ENCODE measurements around the gene ELOVL3. TPM values are rescaled to one million over a fixed set of nuclear protein-coding genes. Genes with fewer than 3 reads are reported as not detected.

Gene ELOVL3
- total and polyA plus RNA-seq, 9 of the 15 experiments (the other 6 are each of a cell fraction or from before 2014, with no cell fraction given): 0.32 to 3.3 (median 0.87) TPM

GRCh38 chr10:102262744-102263370, 36.8 kb downstream of the ELOVL3 start (continued):
- no peak for TF ChIP-seq E2F5 (CRISPR knock-in tag; IDR thresholded peaks at IDR 0.05)

- in situ Hi-C loops (cut with MboI): no loop called here
- Histone ChIP-seq H3K27ac (ENCODE audit: extremely low read depth, low read depth, low read length) (no peak overlapping the region), H2AFZ (ENCODE audit: low read depth, low read length) (no peak overlapping the region), H3K27me3 (ENCODE audit: control insufficient read depth in 2 of 2, insufficient read depth in 2 of 2, low read length in 2 of 2) (no peaks in the 10 kb centered on the region), H3K4me2 (ENCODE audit: insufficient read depth, low read length) (no peak overlapping the region), H4K20me1 (replicated peaks; ENCODE audit: control insufficient read depth, insufficient read depth, low read length) (no peaks in the 10 kb centered on the region), H3K79me2 (ENCODE audit: control insufficient read depth, insufficient read depth, low read length) (peaks cover 19% of the 10 kb centered on the region; the same call in 2 of the 3 replicates), H3K9ac (ENCODE audit: insufficient read depth in 1 of 2, low read depth in 2 of 2, low read length in 2 of 2) (no peak overlapping the region), H3K9me3 (replicated peaks; ENCODE audit: control insufficient read depth, insufficient read depth, low read depth, low read length) (no peaks in the 10 kb centered on the region), H3K4me3 (no peak overlapping the region), H3K9me1 (ENCODE audit: control insufficient read depth, insufficient read depth, low read length) (peaks cover 3% of the 10 kb centered on the region), H3K4me1 (replicated peaks in 1 of 2; ENCODE audit: control insufficient read depth in 2 of 2, insufficient read depth in 2 of 2, low read length in 2 of 2) (no peaks in the 10 kb centered on the region), H3K36me3 (ENCODE audit: control insufficient read depth, insufficient read depth, low read length) (peaks cover 55% of the 10 kb centered on the region)
- FAIRE-seq: no peak
- ChIA-PET CTCF (ENCODE audit: low intra/inter-chr PET ratio) (no interaction called here), POLR2A (interaction anchor here (0.6 kb wide), 1 partner anchor 70 kb away, joined by 3 read pairs; no protein-coding TSS in a partner anchor)
- intact Hi-C loops (cut with micrococcal nuclease): no loop called here
- BruUV-seq (replicated peaks): no TSS peak
- 98% methylated on average over 4 of the region's 4 CpGs for WGBS (ENCODE audit: insufficient coverage, low coverage, missing lambda C conversion rate)
- no peak for ATAC-seq
- DNase-seq (ENCODE audit: extremely low read depth in 1 of 4, low spot score in 3 of 4): no peak
- TF ChIP-seq SRSF7 (optimal IDR thresholded peaks at IDR 0.05; ENCODE audit: low read depth, low read length) (no peak), TEAD4 (IDR thresholded peaks at IDR 0.05; ENCODE audit: low read length) (no peak), TEAD4 (CRISPR knock-in tag; IDR thresholded peaks at IDR 0.05; ENCODE audit: borderline replicate concordance) (no peak), CXXC5 (CRISPR knock-in tag; IDR thresholded peaks at IDR 0.05) (no peak), ATF7 (IDR thresholded peaks at IDR 0.05) (no peak), E2F3 (CRISPR knock-in tag; IDR thresholded peaks at IDR 0.05) (no peak), ZNF184 (CRISPR knock-in tag; IDR thresholded peaks at IDR 0.05) (no peak), ZNF217 (CRISPR knock-in tag; IDR thresholded peaks at IDR 0.05) (no peak), PURB (CRISPR knock-in tag; IDR thresholded peaks at IDR 0.05; ENCODE audit: low read depth) (no peak), SMAD1 (IDR thresholded peaks at IDR 0.05; ENCODE audit: low read depth, low read length, partially characterized antibody) (no peak), ZKSCAN8 (CRISPR knock-in tag; IDR thresholded peaks at IDR 0.05) (no peak), CBFA2T3 (IDR thresholded peaks at IDR 0.05) (no peak), CSDE1 (IDR thresholded peaks at IDR 0.05) (no peak), U2AF1 (optimal IDR thresholded peaks at IDR 0.05; ENCODE audit: low read depth, low read length) (no peak), ZNF277 (CRISPR knock-in tag; IDR thresholded peaks at IDR 0.05; ENCODE audit: borderline replicate concordance) (no peak), KLF1 (tag; IDR thresholded peaks at IDR 0.05) (no peak), KDM2B (CRISPR knock-in tag; IDR thresholded peaks at IDR 0.05) (no peak), SMARCA4 (IDR thresholded peaks at IDR 0.05) (no peak)
Measured at GRCh38 chr10:102264371-102264770, 38.3 kb downstream of the ELOVL3 start.

Data from K562 (cell line).